ENCODE data around the gene FGF6. TPM values are rescaled to one million over a fixed set of nuclear protein-coding genes. Genes with fewer than 3 reads are reported as not detected.

Gene FGF6
- total and polyA plus RNA-seq, 2 experiments from 2014 or later, result not detected

GRCh38 chr12:4395818-4396217 lies 49.8 kb downstream of the FGF6 start:
- no peaks in the 10 kb centered on the region for H3K36me3 ChIP-seq (ENCODE audit: insufficient read depth)
- H3K27ac Mint-ChIP-seq, result no peak overlapping the region
- H3K9me2 ChIP-seq (ENCODE audit: insufficient read depth), result peaks cover 12% of the 10 kb centered on the region; the same call in 1 of the 2 replicates
- H3K4me1 ChIP-seq (ENCODE audit: insufficient read depth), result peaks cover 2% of the 10 kb centered on the region; the same call in 1 of the 2 replicates
- H3K9me3 Mint-ChIP-seq, result peaks cover 1% of the 10 kb centered on the region; the same call in 1 of the 3 replicates
- no peak for ATAC-seq
- no peak overlapping the region for H3K4me2 ChIP-seq
- H3K36me3 Mint-ChIP-seq (ENCODE audit: low read depth), result no peaks in the 10 kb centered on the region
- no peak overlapping the region for H3K4me3 Mint-ChIP-seq
- no peaks in the 10 kb centered on the region for H3K27me3 ChIP-seq (ENCODE audit: insufficient read depth)
- no peaks in the 10 kb centered on the region for H3K79me2 ChIP-seq (replicated peaks; ENCODE audit: insufficient read depth)
- DNase-seq (ENCODE audit: low spot score), result no peak
- no peak overlapping the region for H3K4me3 ChIP-seq
- no peaks in the 10 kb centered on the region for H4K20me1 ChIP-seq (replicated peaks; ENCODE audit: insufficient read depth)
- H3K4me1 Mint-ChIP-seq, result no peaks in the 10 kb centered on the region; the same call in 2 of the 3 replicates
- no peak overlapping the region for H2AFZ ChIP-seq
- no peak for TF ChIP-seq EZH2 (IDR thresholded peaks at IDR 0.05; ENCODE audit: low read depth, unreplicated experiment)
- no peak for TF ChIP-seq NANOG (IDR thresholded peaks at IDR 0.05; ENCODE audit: borderline replicate concordance)
- no peak for TF ChIP-seq POLR2AphosphoS5 (IDR thresholded peaks at IDR 0.05; ENCODE audit: low read depth)
- TF ChIP-seq CTCF (conservative IDR thresholded peaks at IDR 0.05; ENCODE audit: low read depth in 2 of 2), result no peak
- no peak for TF ChIP-seq ZNF462 (CRISPR knock-in tag; IDR thresholded peaks at IDR 0.05)
- no peak for TF ChIP-seq ETS1 (IDR thresholded peaks at IDR 0.05)
- TF ChIP-seq ZNF114 (CRISPR knock-in tag; IDR thresholded peaks at IDR 0.05), result no peak
- no peaks in the 10 kb centered on the region for H3K27me3 Mint-ChIP-seq (ENCODE audit: insufficient read depth, low read depth, poor library complexity)
- no peak overlapping the region for H3K27ac ChIP-seq (ENCODE audit: low read depth)
- no peaks in the 10 kb centered on the region for H3F3A ChIP-seq (replicated peaks; ENCODE audit: low read depth)

Measured in GM23338 (cell line).